Heart left ventricle (tissue), 13 donors: ENCODE results near the gene C1QTNF12.

Experiments used
- POLR2A ChIP-seq, 2 donors: fragments of 450-650 bp; IDR thresholded peaks; one replicate each; pipeline ENCODE4 v1.6.1; 2017; ENCODE audit warnings: antibody characterized with exemption in 2 of 2, mild to moderate bottlenecking in 2 of 2, moderate library complexity in 2 of 2
- TF ChIP-seq, protein P1 (sequence below), 12 donors: fragments of 200-600 bp; sonication (generic) in 4 of 12; IDR thresholded peaks; one replicate each; pipeline versions ENCODE4 v1.5.0 to v1.8.0; 2018 to 2022; ENCODE audit warnings: antibody characterized with exemption in 12 of 12, mild to moderate bottlenecking in 5 of 12
- donor health status: ischemic (EF 13 %, LVEDD 7.1; RV severe dilation, severe dysfunction).
- donor health status: DM: no; HTN: yes; CAD: no.
- donor health status: DM: no; HTN: no; CAD: no.
- donor health status: ischemic (EF 25% LVEDD 6.9; RV normal size, moderate dysfunction).
- donor health status: ischemic (EF 25% LVEDD 5.7; RV mildly dilated, moderate dysfunction).
- donor health status: ischemic (EF 35%, LVEDD 5.7; RV mildly dilated, moderate dysfunction).
- donor health status: nonischemic (EF 11% LVEDD 7.7; RV severe dilation, severe dysfunction).
- donor health status: DM: yes; HTN: yes; CAD: no.
- donor health status: PGD.
- donor health status: ischemic (EF 29% LVEDD 5.4; RV normal size, mild dysfunction).
- donor health status: nonischemic (EF 23%, LVEDD 6.1; RV moderate dilation, normal function).

DNA sequence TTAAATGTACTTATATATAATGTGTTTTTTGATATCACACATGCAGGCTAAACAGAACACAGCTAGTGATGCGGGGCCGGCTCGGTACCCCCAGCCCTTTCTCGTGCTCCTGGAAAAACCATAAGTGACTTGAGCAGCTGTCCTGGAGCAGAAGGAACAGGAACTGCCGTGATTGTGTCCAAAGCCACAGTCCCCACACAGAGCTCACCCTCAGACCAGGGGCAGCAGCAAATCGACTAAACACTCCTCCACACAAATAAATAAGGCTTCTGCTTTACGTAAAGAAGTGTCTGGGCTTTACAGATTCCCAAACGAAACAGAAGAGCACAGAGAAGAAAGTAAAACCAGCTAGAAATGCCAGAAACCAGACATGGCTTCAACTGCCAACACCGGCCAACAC is 17.5 kb upstream of the C1QTNF12 start:
- TF ChIP-seq, protein P1, sequence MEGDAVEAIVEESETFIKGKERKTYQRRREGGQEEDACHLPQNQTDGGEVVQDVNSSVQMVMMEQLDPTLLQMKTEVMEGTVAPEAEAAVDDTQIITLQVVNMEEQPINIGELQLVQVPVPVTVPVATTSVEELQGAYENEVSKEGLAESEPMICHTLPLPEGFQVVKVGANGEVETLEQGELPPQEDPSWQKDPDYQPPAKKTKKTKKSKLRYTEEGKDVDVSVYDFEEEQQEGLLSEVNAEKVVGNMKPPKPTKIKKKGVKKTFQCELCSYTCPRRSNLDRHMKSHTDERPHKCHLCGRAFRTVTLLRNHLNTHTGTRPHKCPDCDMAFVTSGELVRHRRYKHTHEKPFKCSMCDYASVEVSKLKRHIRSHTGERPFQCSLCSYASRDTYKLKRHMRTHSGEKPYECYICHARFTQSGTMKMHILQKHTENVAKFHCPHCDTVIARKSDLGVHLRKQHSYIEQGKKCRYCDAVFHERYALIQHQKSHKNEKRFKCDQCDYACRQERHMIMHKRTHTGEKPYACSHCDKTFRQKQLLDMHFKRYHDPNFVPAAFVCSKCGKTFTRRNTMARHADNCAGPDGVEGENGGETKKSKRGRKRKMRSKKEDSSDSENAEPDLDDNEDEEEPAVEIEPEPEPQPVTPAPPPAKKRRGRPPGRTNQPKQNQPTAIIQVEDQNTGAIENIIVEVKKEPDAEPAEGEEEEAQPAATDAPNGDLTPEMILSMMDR (IDR thresholded peaks at IDR 0.05), result no peak
- no peak for TF ChIP-seq POLR2A (IDR thresholded peaks at IDR 0.05)
